GM23248 (cell line): ENCODE data around the gene MED8. TPM values are rescaled to one million over a fixed set of nuclear protein-coding genes. Genes with fewer than 3 reads are reported as not detected.
A peak's percentile ranks its signal among the peaks of the same experiment; 100 is the strongest.

Experiments used
- DNase-seq: peaks from one replicate; pipeline ENCODE4 v3.0.0-alpha.2; 2015
- H2AFZ ChIP-seq: fragments of 200-600 bp; sonication (generic); 2 replicates; pipeline ENCODE4 v1.6.1; 2016; ENCODE audit warnings: antibody characterized with exemption
- H3F3A ChIP-seq: fragments of 200-600 bp; sonication (generic); 2 replicates; pipeline ENCODE4 v1.6.1; 2016; ENCODE audit warnings: mild to moderate bottlenecking, antibody characterized with exemption, mixed run types; ENCODE audit not compliant: insufficient read depth
- H3K27ac ChIP-seq: fragments of 200-600 bp; sonication (generic); 2 replicates; pipeline ENCODE4 v1.5.1; 2016; ENCODE audit warnings: mild to moderate bottlenecking
- H3K27me3 ChIP-seq: fragments of 200-600 bp; sonication (generic); replicated peaks from 2 replicates; pipeline ENCODE4 v1.6.1; 2016; ENCODE audit warnings: mild to moderate bottlenecking; ENCODE audit not compliant: insufficient read depth
- H3K36me3 ChIP-seq: fragments of 200-600 bp; sonication (generic); 2 replicates; pipeline ENCODE4 v1.6.1; 2016; ENCODE audit warnings: low read depth, mild to moderate bottlenecking
- H3K4me1 ChIP-seq: fragments of 200-600 bp; sonication (generic); 2 replicates; pipeline ENCODE4 v1.6.1; 2016; ENCODE audit warnings: mild to moderate bottlenecking; ENCODE audit not compliant: insufficient read depth
- H3K4me2 ChIP-seq: fragments of 200-600 bp; sonication (generic); one replicate; pipeline ENCODE4 v1.6.1; 2016; ENCODE audit warnings: mild to moderate bottlenecking; ENCODE audit not compliant: unreplicated experiment
- H3K4me3 ChIP-seq: fragments of 200-600 bp; sonication (generic); 2 replicates; pipeline ENCODE4 v1.5.1; 2016; ENCODE audit warnings: mild to moderate bottlenecking
- H3K79me2 ChIP-seq: fragments of 200-600 bp; sonication (generic); 2 replicates; pipeline ENCODE4 v1.6.1; 2016; ENCODE audit warnings: mild to moderate bottlenecking; ENCODE audit not compliant: insufficient read depth
- H3K9ac ChIP-seq: fragments of 200-600 bp; sonication (generic); 2 replicates; pipeline ENCODE4 v1.6.1; 2016; ENCODE audit warnings: mild to moderate bottlenecking
- H3K9me2 ChIP-seq: fragments of 200-600 bp; sonication (generic); 2 replicates; pipeline ENCODE4 v1.6.1; 2016; ENCODE audit warnings: mixed run types, mild to moderate bottlenecking, moderate library complexity; ENCODE audit not compliant: insufficient read depth
- H3K9me3 ChIP-seq: fragments of 200-600 bp; sonication (generic); one replicate; pipeline ENCODE4 v1.6.1; 2017; ENCODE audit warnings: low read depth
- H4K20me1 ChIP-seq: fragments of 200-600 bp; sonication (generic); 2 replicates; pipeline ENCODE4 v1.6.0; 2016; ENCODE audit not compliant: insufficient read depth
- EZH2 ChIP-seq: fragments of 200-600 bp; sonication (generic); IDR thresholded peaks from 2 replicates; pipeline ENCODE4 v1.6.1; 2018; ENCODE audit warnings: antibody characterized with exemption, mild to moderate bottlenecking; ENCODE audit not compliant: insufficient read depth, poor library complexity, severe bottlenecking
- EZH2phosphoT487 ChIP-seq: fragments of 200-600 bp; sonication (generic); IDR thresholded peaks from 2 replicates; pipeline ENCODE4 v1.6.1; 2018; ENCODE audit warnings: antibody characterized with exemption, moderate library complexity, mild to moderate bottlenecking, low read depth; ENCODE audit not compliant: insufficient read depth
- WGBS, 2 experiments: methylation state at CpG; one replicate each; pipeline ENCODE4 v1.1.6; 2015 to 2017; ENCODE audit warnings: low lambda C conversion rate in 2 of 2, low coverage in 1 of 2; ENCODE audit errors: missing lambda C conversion rate in 2 of 2; 5-methylcytosine and 5-hydroxymethylcytosine counted together
- in situ Hi-C: fragments of 300-500 bp; cut with MboI; formaldehyde crosslinking; loops from 2 replicates; pipeline ENCODE4 v1.15.0; 2020
- polyA plus RNA-seq: library from polyadenylated mRNA; unstranded; fragments of >200 nt; fragmentation: Nextera tagmentation; extraction: Ambion mirVana; gene quantifications from 2 replicates; pipeline ENCODE4 v1.2.1, GENCODE V29; 2016
- total RNA-seq: library from RNA; depleted of rRNA; stranded (reverse); fragments of >200 nt; shearing (Covaris generic); gene quantifications from 2 replicates; pipeline ENCODE4 v1.2.3, GENCODE V29; 2014

MED8 gene
- total and polyA plus RNA-seq, 2 experiments from 2014 or later: 53.5 to 78.3 TPM

DNA sequence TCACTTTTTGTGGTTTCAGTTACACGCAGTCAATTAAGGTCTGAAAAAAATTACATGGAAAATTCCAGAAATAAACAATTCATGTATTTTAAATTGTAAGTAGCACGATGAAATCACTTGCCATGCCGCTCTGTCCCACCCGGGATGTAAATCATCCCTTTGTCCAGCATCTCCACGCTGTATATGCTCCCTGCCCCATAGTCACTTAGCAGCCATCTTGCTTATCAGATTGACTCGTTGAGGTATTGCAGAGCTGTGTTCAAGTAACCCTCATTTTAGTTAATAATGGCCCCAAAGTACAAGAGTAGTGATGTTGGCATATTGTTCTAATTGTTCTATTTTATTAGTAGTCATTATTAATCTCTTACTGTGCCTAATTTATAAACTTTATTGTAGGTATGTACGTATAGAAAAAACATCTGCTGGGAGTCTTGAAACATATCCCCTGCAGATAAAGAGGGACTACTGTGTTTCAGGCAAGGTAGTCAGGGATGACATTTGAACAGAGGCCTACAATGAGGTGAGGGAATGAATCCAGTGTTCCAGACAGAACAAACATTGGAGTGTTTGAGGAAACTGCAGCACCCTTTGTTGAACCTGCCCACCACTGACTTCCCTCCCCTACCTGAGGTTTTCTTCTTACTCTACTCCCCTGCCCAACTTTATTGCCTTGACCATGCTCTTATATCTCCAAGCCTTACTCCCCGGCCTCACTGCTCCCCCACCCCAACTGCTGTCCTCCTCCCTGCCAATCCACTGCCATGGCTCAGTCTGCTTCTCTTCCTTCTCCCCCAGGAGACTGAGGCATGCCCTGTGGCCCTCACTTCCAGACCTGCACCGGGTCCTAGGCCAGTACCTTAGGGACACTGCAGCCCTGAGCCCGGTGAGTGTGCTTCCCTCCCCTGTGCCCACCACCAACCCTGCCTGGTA, 37.9 kb downstream of the MED8 start:
- WGBS, 2 experiments: 95 to 96% methylated on average over 10 of the region's 10 CpGs
- no peak for DNase-seq

DNA sequence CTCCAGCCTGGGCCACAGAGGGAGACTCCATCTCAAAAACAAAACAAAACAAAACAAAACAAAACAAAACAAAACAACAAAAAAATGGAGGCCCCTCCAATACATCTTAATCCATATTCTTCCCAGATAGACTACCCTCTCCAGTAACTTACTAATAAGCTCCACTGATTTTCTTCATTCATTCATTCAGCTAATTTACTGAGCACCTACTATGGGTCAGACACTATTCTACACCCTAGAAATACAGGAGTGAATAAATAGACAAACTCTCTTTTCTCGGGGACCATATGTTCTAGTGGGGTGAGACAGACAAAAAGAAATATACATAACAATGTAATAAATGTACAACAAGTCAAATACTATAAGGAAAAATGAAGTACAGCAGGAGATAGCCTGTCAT, 38.6 kb downstream of the MED8 start:
- peaks cover 11% of the 10 kb centered on the region; the same call in 1 of the 2 replicates for H3K4me1 ChIP-seq
- no peaks in the 10 kb centered on the region for H3K79me2 ChIP-seq
- H3K27ac ChIP-seq: no peak overlapping the region
- no peak overlapping the region for H2AFZ ChIP-seq
- no peaks in the 10 kb centered on the region for H3K9me3 ChIP-seq
- no peaks in the 10 kb centered on the region for H4K20me1 ChIP-seq
- no peak overlapping the region for H3K9ac ChIP-seq
- in situ Hi-C loops: no loop called here
- no peaks in the 10 kb centered on the region for H3K9me2 ChIP-seq
- 94 to 100% methylated on average over 1 of the region's 1 CpG for WGBS, 2 experiments
- no peak overlapping the region for H3K4me2 ChIP-seq
- TF ChIP-seq EZH2 (no peak), EZH2phosphoT487 (no peak)
- no peaks in the 10 kb centered on the region for H3K27me3 ChIP-seq
- no peak overlapping the region for H3K4me3 ChIP-seq
- no peak for DNase-seq
- no peaks in the 10 kb centered on the region for H3K36me3 ChIP-seq
- H3F3A ChIP-seq: peaks cover 10% of the 10 kb centered on the region

More for the DNA sequence above, 37.9 kb downstream of the MED8 start:
- no peak for TF ChIP-seq EZH2
- TF ChIP-seq EZH2phosphoT487: no peak
- no peak overlapping the region for H3K4me2 ChIP-seq
- H2AFZ ChIP-seq: no peak overlapping the region
- no peaks in the 10 kb centered on the region for H3K36me3 ChIP-seq
- H3K9ac ChIP-seq: no peak overlapping the region
- H4K20me1 ChIP-seq: no peaks in the 10 kb centered on the region
- in situ Hi-C loops: no loop called here
- H3K79me2 ChIP-seq: no peaks in the 10 kb centered on the region
- no peaks in the 10 kb centered on the region for H3K27me3 ChIP-seq
- H3K4me3 ChIP-seq: no peak overlapping the region
- no peaks in the 10 kb centered on the region for H3K9me2 ChIP-seq
- H3K27ac ChIP-seq: no peak overlapping the region
- no peaks in the 10 kb centered on the region for H3K9me3 ChIP-seq
- peaks cover 10% of the 10 kb centered on the region for H3F3A ChIP-seq
- H3K4me1 ChIP-seq: peaks cover 11% of the 10 kb centered on the region; the same call in 1 of the 2 replicates

DNA sequence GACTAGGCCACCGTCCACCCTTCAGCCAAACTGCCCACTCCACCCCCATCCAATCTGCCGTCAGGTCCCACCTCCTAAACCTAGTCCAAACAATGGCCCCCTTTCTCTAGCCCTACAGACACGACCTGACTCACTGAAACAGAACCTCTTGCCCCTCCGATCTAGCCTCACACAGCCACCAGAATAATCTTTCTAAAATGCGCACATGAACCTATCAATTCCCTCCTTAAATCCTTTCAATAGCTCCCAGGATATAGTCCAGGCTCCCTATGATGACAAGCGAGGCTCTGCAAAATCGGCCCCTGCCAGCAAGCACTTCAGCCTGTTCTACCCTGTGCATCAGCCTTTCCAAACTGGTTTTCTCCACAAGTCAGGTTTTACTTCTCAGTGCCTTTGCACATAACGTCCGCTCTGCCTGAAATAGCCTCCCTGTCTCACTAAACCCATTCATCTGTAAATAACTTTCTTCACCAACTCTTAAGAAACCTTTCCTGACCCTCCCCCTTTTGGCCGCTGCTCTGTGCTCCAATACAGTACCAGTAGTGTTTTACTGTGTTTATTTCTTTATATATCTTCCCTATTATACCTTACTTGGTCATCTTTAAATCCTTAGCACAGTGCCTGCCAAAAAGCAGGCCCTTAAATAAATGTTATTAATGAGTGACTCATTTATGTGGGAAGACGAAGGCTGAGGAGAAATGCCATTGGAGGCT, 39.9 kb downstream of the MED8 start:
- H2AFZ ChIP-seq: peak overlapping the region; percentile 78
- peak; percentile 50 for DNase-seq
- no peaks in the 10 kb centered on the region for H3K79me2 ChIP-seq

DNA sequence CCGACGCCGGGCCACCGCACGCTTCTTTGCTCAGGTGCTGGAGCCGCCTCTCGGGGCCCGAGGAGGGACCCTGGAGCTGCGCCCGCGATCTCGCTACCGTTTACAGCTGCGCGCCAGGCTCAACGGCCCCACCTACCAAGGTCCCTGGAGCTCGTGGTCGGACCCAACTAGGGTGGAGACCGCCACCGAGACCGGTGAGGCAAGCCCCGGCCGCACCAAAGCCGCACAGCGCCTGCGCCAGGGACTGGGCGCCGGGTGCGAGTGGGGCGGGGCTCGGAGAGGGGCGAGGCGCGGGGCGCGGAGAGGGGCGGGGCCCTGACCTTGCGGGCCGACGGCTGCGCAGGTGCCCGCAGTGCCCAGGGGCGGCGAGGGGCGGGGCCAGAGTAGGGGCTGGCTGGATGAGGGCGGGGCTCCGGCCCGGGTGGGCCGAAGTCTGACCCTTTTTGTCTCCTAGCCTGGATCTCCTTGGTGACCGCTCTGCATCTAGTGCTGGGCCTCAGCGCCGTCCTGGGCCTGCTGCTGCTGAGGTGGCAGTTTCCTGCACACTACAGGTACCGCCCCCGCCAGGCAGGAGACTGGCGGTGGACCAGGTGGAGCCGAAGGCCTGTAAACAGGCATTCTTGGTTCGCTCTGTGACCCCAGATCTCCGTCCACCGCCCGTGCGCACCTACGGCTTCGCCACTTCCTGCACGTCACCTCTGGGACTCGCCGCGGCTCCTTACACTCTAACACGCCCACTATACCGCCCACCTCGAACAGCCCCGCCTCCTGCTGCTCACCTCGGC, 40.6 kb downstream of the MED8 start:
- Histone ChIP-seq H3K9me2 (no peaks in the 10 kb centered on the region), H3K79me2 (no peaks in the 10 kb centered on the region), H3K4me3 (peak overlapping the region; percentile 69), H3K4me2 (peak overlapping the region; percentile 79), H3K9me3 (no peaks in the 10 kb centered on the region), H3K9ac (peak overlapping the region; percentile 42), H3K36me3 (no peaks in the 10 kb centered on the region), H2AFZ (peak overlapping the region; percentile 78), H3K27me3 (no peaks in the 10 kb centered on the region), H3K4me1 (peaks cover 11% of the 10 kb centered on the region; the same call in 1 of the 2 replicates), H4K20me1 (no peaks in the 10 kb centered on the region), H3F3A (peaks cover 16% of the 10 kb centered on the region), H3K27ac (no peak overlapping the region)
- WGBS, 2 experiments: 9 to 18% methylated on average over 36 to 55 of the region's 72 CpGs
- TF ChIP-seq EZH2 (no peak), EZH2phosphoT487 (no peak)
- in situ Hi-C loops: no loop called here
- DNase-seq: peak; percentile 54

More for the DNA sequence above, 39.9 kb downstream of the MED8 start:
- Histone ChIP-seq H3K9me3 (no peaks in the 10 kb centered on the region), H3K27ac (no peak overlapping the region), H3K4me2 (peak overlapping the region; percentile 79), H3K9me2 (no peaks in the 10 kb centered on the region), H3K4me3 (no peak overlapping the region; the same call in 1 of the 2 replicates), H4K20me1 (no peaks in the 10 kb centered on the region), H3K36me3 (no peaks in the 10 kb centered on the region), H3K4me1 (peaks cover 11% of the 10 kb centered on the region; the same call in 1 of the 2 replicates), H3K9ac (no peak overlapping the region), H3K27me3 (no peaks in the 10 kb centered on the region), H3F3A (peaks cover 16% of the 10 kb centered on the region)
- TF ChIP-seq EZH2 (no peak), EZH2phosphoT487 (no peak)
- WGBS, 2 experiments: 65 to 75% methylated on average over 11 of the region's 11 CpGs
- in situ Hi-C loops: no loop called here
